HFFc6 (cell line): ENCODE results near the gene SLCO3A1. TPM values are rescaled to one million over a fixed set of nuclear protein-coding genes. Genes with fewer than 3 reads are reported as not detected.
A peak's percentile ranks its signal among the peaks of the same experiment; 100 is the strongest.

Experiments
- DNase-seq: peaks from one replicate; pipeline ENCODE4 v3.0.0-alpha.2; 2018
- H3K27ac Mint-ChIP-seq: 2 replicates; pipeline ENCODE4 v1.8.0; 2020; ENCODE audit warnings: mild to moderate bottlenecking, mixed read lengths
- H3K27me3 Mint-ChIP-seq: 2 replicates; pipeline ENCODE4 v1.8.0; 2021; ENCODE audit warnings: mild to moderate bottlenecking, moderate library complexity, mixed read lengths; ENCODE audit not compliant: insufficient read depth
- H3K36me3 Mint-ChIP-seq: 2 replicates; pipeline ENCODE4 v1.8.0; 2021; ENCODE audit warnings: low read depth, mixed read lengths
- H3K4me1 Mint-ChIP-seq: 2 replicates; pipeline ENCODE4 v1.8.0; 2020; ENCODE audit warnings: low read depth, mixed read lengths
- H3K4me3 Mint-ChIP-seq: 2 replicates; pipeline ENCODE4 v1.8.0; 2020; ENCODE audit warnings: mild to moderate bottlenecking, moderate library complexity, mixed read lengths
- H3K9me3 Mint-ChIP-seq: 2 replicates; pipeline ENCODE4 v1.8.0; 2020; ENCODE audit warnings: mild to moderate bottlenecking, mixed read lengths
- long read RNA-seq: library from polyadenylated mRNA; unstranded; transcript quantifications from one replicate; pipeline ENCODE4 v2.0.0, GENCODE V29; 2019
- total RNA-seq, 6 experiments: library from RNA; stranded (reverse); fragmentation: NEBNext Ultra II Directional; extraction: Animal tissue kit (Norgen Biotek cat#: 25700); gene quantifications; 2 replicates in 1 of 6; 3 replicates in 5 of 6; pipeline ENCODE4 v1.2.3, GENCODE V29; 2021
- TF ChIP-seq, protein P1 (sequence below): fragments of 200-600 bp; sonication (generic); IDR thresholded peaks from 2 replicates; pipeline ENCODE4 v1.5.0; 2021; ENCODE audit warnings: antibody characterized with exemption, mild to moderate bottlenecking

SLCO3A1 gene
- 10 to 100 TPM in 4 of 6 experiments, 1 to 10 TPM in 2; 5.7 to 19.4 (median 14.4) TPM for total RNA-seq
- long read RNA-seq, partial matches to known transcripts = 1 of 3 reads
- long read RNA-seq, other reads (novel, unspliced or antisense) = 2 of 3 reads

- peak; percentile 24 for DNase-seq
- peak within 1 kb of the TSS; percentile 82 for H3K27ac Mint-ChIP-seq
These were observed at the start of gene SLCO3A1 for GRCh38 chr15:91853511-91853947. SLCO3A1 (plus strand) TSS chr15:91853708.

GRCh38 chr15:91807122-91807521, 46.4 kb upstream of the SLCO3A1 start:
- Mint-ChIP-seq H3K4me1 (no peaks in the 10 kb centered on the region), H3K4me3 (no peak overlapping the region), H3K9me3 (peaks cover 29% of the 10 kb centered on the region), H3K27me3 (no peaks in the 10 kb centered on the region; the same call in 1 of the 2 replicates), H3K36me3 (0 out of 2 replicates have a peak, but pooled peaks cover 6% of the 10 kb centered on the region), H3K27ac (no peak overlapping the region)
- no peak for DNase-seq
- TF ChIP-seq, protein P1, sequence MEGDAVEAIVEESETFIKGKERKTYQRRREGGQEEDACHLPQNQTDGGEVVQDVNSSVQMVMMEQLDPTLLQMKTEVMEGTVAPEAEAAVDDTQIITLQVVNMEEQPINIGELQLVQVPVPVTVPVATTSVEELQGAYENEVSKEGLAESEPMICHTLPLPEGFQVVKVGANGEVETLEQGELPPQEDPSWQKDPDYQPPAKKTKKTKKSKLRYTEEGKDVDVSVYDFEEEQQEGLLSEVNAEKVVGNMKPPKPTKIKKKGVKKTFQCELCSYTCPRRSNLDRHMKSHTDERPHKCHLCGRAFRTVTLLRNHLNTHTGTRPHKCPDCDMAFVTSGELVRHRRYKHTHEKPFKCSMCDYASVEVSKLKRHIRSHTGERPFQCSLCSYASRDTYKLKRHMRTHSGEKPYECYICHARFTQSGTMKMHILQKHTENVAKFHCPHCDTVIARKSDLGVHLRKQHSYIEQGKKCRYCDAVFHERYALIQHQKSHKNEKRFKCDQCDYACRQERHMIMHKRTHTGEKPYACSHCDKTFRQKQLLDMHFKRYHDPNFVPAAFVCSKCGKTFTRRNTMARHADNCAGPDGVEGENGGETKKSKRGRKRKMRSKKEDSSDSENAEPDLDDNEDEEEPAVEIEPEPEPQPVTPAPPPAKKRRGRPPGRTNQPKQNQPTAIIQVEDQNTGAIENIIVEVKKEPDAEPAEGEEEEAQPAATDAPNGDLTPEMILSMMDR = no peak

More at GRCh38 chr15:91853511-91853947, at the start of gene SLCO3A1:
- Mint-ChIP-seq H3K4me3 (peak within 1 kb of the TSS; percentile 88), H3K9me3 (no peaks in the 10 kb centered on the region; the same call in 1 of the 2 replicates), H3K36me3 (no peaks in the 10 kb centered on the region), H3K27me3 (peaks cover 6% of the 10 kb centered on the region), H3K4me1 (peaks cover 21% of the 10 kb centered on the region)
- TF ChIP-seq, protein P1 = no peak

GRCh38 chr15:91813924-91814323, 39.6 kb upstream of the SLCO3A1 start:
- no peak overlapping the region for H3K27ac Mint-ChIP-seq
- H3K9me3 Mint-ChIP-seq = peaks cover 35% of the 10 kb centered on the region
- H3K4me3 Mint-ChIP-seq = no peak overlapping the region
- no peak for DNase-seq
- TF ChIP-seq, protein P1 = no peak
- no peaks in the 10 kb centered on the region for H3K36me3 Mint-ChIP-seq
- no peaks in the 10 kb centered on the region for H3K4me1 Mint-ChIP-seq
- no peaks in the 10 kb centered on the region; the same call in 1 of the 2 replicates for H3K27me3 Mint-ChIP-seq

DNA sequence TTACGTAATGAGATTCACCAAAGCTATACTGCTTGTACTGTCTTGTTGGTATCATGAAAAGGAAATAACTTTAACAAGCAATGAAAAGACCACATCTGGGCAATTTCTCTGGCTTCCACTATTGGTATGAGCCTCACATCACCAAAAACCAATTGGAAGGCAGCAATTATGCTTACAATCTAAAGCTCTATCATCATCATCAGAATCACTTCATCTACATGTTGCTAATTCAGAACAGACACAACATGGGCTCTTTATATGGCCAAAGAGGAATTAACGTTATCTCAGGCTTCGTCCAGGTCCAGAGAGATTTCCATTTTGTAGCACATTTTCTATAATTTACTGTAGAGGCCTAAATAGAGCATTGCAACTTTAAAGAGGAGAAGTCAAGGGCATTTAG, 36.6 kb upstream of the SLCO3A1 start:
- no peak for DNase-seq
- no peak overlapping the region for H3K27ac Mint-ChIP-seq
- H3K4me3 Mint-ChIP-seq = no peak overlapping the region
- H3K9me3 Mint-ChIP-seq = peaks cover 37% of the 10 kb centered on the region
- H3K4me1 Mint-ChIP-seq = no peaks in the 10 kb centered on the region
- no peaks in the 10 kb centered on the region; the same call in 1 of the 2 replicates for H3K27me3 Mint-ChIP-seq
- H3K36me3 Mint-ChIP-seq = no peaks in the 10 kb centered on the region
- TF ChIP-seq, protein P1 = no peak

GRCh38 chr15:91821458-91821857, 32.0 kb upstream of the SLCO3A1 start:
- H3K9me3 Mint-ChIP-seq = peaks cover 18% of the 10 kb centered on the region
- TF ChIP-seq, protein P1 = no peak
- no peak overlapping the region for H3K27ac Mint-ChIP-seq
- no peaks in the 10 kb centered on the region for H3K36me3 Mint-ChIP-seq
- H3K4me1 Mint-ChIP-seq = no peaks in the 10 kb centered on the region
- no peak overlapping the region for H3K4me3 Mint-ChIP-seq
- no peaks in the 10 kb centered on the region; the same call in 1 of the 2 replicates for H3K27me3 Mint-ChIP-seq
- DNase-seq = no peak
